HG03196 (cell line): ENCODE data around the gene C1orf52.
"Not testable (repeated sequence)": the region's sequence is repeated elsewhere in the genome, so short reads cannot be mapped to it uniquely, and the experiment has no call there.

Source experiments
- ATAC-seq: cut with Tn5 transposase; IDR thresholded peaks from one replicate; pipeline ENCODE4 v1.9.1; 2021; ENCODE audit not compliant: unreplicated experiment

C1orf52 gene

GRCh38 chr1:85278853-85279314 is 19.4 kb upstream of the C1orf52 start:
- ATAC-seq: peak; percentile 13

GRCh38 chr1:85277802-85278201 is 18.3 kb upstream of the C1orf52 start:
- no peak for ATAC-seq

- ATAC-seq: no peak
Measured at GRCh38 chr1:85276978-85277639, 17.6 kb upstream of the C1orf52 start.

DNA sequence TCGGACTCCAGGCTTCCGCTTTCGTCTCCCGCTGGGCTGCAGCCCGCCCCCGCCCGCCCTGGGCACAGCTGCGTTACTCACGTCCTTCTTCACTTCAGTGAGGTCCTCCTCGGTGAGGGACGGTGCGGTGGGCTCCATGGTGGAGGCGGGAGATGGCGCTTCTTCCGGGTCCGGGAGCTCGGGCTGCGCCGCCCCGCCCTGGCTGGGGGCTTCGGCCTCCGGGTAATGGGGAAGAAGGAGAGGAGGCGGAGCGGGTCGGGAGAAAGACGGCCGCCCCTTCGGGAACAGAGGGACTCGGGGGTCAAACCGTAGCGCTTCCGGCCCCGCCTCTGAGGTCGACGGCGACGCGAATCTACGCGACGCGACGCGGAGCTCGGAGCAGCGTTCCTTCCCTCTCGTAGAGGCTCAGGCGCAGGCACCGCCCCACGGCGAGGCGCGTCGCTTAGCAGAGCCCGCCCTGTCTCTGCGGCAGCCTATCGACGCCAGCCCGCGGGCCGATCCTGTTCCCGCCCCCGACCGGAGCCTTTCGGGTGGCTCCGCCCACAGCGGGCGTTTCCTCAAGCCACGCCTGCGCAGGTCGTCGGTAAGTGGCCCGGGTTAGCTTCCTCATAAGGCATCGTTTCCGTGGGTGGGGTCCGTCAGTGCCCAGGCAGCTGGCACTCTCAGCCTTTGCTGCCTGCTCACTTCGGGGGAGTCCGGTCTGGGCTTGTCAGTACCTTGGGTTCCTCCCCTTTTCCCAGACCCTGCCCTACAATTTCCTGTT is 16.9 kb upstream of the C1orf52 start, which contains the start of gene BCL10:
TSS of gene BCL10 (minus strand) at position 418 of the 763 bp plus-strand sequence. CDS start at position 138, 280 bp downstream.
- peak; percentile 97 for ATAC-seq

DNA sequence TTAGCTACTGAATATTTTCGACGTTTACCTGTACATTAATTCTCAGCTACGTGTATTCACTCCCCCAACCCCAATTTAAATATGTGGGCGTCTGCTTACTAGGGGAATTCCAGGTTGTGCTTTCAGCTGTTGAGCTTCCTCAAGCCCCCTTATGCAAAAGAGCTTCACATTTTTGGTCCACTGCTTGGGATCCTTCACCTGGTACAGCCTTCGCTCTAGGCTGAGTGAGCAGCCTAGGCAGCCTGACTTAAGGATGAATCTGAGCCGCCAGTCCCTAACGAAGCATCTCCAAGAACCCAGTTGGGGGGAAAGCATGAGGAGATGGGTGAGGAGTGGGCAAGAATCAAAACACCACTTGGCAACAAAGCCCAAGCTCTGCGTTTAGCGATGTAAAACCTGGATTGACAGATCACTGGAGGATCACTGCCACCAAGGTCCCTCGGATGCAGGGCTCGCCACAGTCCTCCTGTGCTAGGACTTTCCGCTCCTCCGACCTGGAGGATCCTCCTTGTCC is 16.3 kb upstream of the C1orf52 start:
- ATAC-seq: no peak

GRCh38 chr1:85274969-85275453 is 15.5 kb upstream of the C1orf52 start:
- ATAC-seq: no peak

GRCh38 chr1:85273397-85273796 is 13.9 kb upstream of the C1orf52 start:
- ATAC-seq: no peak

GRCh38 chr1:85268801-85269585 is 9.5 kb upstream of the C1orf52 start:
- no peak for ATAC-seq

DNA sequence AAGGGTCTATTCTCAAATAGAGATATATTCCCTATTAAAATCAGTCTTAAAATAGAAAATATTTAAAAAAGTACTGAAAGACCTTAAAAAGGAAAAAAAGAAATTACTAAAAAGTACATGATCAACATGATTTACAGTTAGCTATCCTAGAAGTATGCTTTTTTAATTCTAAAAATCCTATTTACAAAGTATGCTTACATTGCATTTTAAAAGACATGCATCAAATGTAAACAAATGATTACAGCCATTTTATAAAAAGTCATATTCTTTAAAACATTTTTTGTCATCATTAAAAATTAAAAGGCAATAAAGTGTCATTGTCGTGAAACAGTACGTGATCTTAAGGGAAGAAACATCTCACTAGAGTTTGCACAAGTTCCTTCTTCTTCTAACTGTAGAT is 7.9 kb upstream of the C1orf52 start:
- ATAC-seq: no peak

- ATAC-seq: no peak
Measured at GRCh38 chr1:85264150-85264549, 4.7 kb upstream of the C1orf52 start.

DNA sequence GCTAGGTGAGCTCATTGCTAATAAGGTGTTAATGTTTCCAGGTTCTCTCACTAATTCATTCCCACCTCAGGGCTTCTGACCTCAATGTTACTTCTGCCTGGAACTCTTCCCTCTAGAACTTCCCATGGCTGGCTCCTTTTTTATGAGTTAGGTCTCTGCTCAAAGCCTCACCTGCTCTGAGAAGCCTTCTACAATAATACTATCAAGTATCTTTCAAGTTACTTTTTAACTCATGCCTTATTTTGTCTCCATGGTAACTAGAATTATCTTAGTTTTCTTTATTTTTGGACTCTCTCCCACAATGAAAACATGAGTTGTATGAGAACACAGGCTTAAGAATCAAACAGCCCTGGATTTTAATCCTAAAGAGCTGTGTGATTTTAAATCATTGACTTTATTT is 3.5 kb upstream of the C1orf52 start:
- no peak for ATAC-seq

DNA sequence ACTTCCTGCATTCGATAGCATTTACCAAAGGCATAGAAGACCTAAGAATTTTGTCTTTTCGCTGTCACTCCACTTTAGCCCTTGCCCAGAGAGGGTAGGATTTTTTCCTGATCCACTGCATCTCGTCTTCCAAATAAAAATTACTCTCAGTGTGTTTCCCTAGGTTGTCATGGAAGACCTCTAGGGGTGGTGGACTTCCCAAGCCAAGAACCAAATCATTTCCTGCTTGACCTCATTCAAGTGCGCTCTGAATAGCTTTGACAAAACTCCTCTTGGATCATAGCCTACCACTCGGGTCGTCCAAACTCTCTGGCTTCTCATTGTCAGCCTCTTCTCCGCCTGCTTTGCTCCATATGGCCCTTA is 431 bp upstream of the C1orf52 start:
- ATAC-seq: no peak

DNA sequence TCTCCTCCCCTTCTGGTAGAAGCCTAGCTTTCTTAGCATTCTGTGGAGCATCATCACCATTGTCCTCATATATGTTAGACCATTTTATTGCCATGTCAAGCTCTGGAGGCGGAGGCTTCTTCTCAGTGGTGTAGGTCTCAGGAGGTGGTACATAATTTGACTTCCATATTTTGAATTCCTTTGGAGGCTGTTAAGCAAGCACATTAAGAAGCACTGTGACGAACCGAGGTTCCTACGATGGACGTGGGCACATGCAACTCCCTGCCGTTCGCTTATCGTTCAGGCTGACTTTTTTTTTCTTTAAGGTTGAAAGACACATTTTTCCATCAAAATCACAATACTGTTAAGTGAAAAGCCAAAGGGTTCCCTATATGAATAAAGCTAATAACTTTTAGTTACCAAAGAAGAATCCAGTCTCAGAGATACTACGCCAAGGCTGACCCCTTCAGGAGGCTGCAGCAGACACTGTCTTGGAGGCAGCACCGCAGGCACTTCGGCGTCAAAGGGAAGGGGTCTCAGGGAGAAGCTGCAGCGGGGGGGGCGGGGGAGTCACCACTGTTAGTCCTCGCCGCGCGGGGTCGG is 835 bp downstream of the C1orf52 start:
- ATAC-seq: no peak

GRCh38 chr1:85249042-85249441 is 10.4 kb downstream of the C1orf52 start:
- not testable (repeated sequence) for ATAC-seq

- no peak for ATAC-seq
Measured at GRCh38 chr1:85245891-85246290, 13.6 kb downstream of the C1orf52 start.

DNA sequence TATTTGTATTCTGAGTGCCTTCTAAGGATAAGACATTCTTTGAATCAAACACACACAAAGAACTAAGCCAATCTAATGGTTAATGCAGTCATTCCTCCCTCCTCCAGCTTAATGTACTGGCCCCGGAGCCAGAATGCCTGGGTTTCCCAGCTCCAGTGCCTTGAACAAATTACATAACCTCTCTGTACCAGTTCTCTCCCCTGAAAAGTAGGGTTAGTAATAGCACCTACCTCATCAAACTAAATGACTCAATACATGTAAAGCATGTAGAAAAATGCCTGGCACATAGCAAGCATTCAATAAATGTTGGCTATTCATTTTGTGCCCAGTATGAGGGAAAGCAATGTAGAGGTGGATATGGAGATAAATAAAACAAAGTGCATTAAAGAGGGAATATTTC is 14.0 kb downstream of the C1orf52 start:
- ATAC-seq: no peak

DNA sequence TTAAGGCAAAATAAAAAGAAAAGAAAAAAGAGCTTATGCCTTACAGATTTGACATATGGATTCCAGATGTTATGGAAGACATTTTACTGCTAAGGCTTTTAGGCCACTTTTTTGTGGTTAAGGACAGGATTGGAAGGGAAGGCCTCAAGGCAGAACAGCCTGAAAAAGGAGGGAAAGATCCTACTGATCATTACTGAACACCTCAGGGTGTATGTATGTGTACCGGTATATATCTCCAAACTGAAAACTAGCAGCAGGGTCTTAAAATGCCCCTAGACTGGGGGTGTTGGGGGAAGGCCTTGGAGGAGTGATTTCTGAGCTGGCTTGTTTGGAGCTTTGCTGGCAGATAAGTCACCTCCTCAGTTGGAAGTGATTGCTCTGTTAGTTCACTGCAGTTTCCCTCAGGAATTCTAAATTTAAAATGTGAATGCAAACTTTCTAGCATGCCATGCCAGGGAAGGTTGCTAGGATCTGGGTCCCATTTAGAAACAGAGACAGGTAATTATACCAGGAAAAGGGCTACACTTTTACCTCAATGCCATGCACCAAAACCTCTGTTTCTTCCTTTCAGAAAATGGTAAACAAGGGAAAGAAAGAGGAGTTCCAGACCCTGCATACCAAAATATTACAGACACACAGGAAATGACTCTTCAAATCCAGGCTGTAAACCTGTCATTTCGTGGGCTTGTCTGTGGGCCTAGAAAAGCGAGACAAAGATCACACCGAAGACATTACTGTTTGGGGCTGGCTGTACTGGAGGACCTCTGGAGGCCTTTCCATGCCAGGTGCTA is 15.0 kb downstream of the C1orf52 start:
- no peak for ATAC-seq

GRCh38 chr1:85243372-85243771 is 16.1 kb downstream of the C1orf52 start:
- ATAC-seq: no peak

DNA sequence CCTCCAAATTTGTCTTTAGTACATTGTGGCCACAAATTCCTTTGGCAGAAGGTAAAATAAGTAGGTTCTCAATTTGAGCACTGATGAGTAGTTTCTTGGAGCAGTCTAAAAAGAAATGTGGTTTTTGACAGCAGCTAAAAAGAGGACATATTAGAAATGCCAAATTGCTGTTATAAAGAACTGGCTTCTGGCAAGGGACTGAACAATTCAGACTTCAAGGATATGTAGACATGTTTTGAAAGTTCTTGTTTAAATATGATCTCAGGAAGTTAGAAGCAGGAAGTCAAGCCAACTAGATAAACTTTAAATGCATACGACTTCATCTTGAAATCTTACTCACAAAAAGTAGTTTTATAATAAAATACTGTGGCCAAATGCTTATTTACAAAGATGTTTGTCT is 18.8 kb downstream of the C1orf52 start:
- ATAC-seq: no peak

DNA sequence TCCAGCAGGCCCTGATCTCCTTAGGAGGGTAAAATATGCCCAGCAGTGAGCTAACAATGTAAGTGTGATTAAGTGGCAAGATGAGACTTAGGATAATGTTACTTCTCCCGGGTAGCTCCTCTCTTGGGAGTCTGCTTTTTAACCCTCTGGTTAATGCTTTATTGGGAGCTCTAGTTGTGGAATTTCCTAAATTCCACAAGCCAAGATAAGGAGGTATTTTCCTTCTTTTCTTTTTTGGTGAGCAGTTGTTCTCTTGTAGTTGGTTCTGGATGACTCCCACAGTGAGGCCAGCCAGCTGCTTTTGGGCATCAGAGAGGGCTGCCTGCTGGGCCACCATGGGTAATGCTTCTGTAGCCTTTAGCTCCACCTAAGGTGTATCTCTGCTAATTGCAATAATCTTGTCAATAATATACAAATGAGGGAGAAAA is 19.3 kb downstream of the C1orf52 start:
- ATAC-seq: no peak
